ENCODE results near the gene DBR1.
A peak's percentile ranks its signal among the peaks of the same experiment; 100 is the strongest.
"Not testable (repeated sequence)": the region's sequence is repeated elsewhere in the genome, so short reads cannot be mapped to it uniquely, and the experiment has no call there.

DBR1 gene

GRCh38 chr3:138186221-138186620, 11.5 kb upstream of the DBR1 start:
- DNase-seq: no peak

- no peak for DNase-seq
These were observed 10.3 kb upstream of the DBR1 start for GRCh38 chr3:138184994-138185393.

GRCh38 chr3:138180375-138181029, 5.8 kb upstream of the DBR1 start:
- peak; percentile 12 for DNase-seq

GRCh38 chr3:138173769-138174420, 826 bp downstream of the DBR1 start:
- no peak for DNase-seq

GRCh38 chr3:138172625-138173024, 2.1 kb downstream of the DBR1 start:
- no peak for DNase-seq

- DNase-seq: no peak
These were observed 9.7 kb downstream of the DBR1 start for GRCh38 chr3:138165061-138165460.

- DNase-seq: no peak
These were observed 17.0 kb downstream of the DBR1 start for GRCh38 chr3:138157743-138158142.

- DNase-seq: no peak
These were observed 20.2 kb downstream of the DBR1 start for GRCh38 chr3:138154534-138154933.

- DNase-seq: no peak
These were observed 26.2 kb downstream of the DBR1 start for GRCh38 chr3:138148503-138148902.

GRCh38 chr3:138142181-138142580, 32.5 kb downstream of the DBR1 start:
- not testable (repeated sequence) for DNase-seq

GRCh38 chr3:138140940-138141339, 33.8 kb downstream of the DBR1 start:
- no peak for DNase-seq

- DNase-seq: no peak
These were observed 35.0 kb downstream of the DBR1 start for GRCh38 chr3:138139691-138140090.

GRCh38 chr3:138137861-138138260, 36.9 kb downstream of the DBR1 start:
- no peak for DNase-seq

GRCh38 chr3:138136201-138136600, 38.5 kb downstream of the DBR1 start:
- DNase-seq: no peak

GRCh38 chr3:138135833-138136194, 38.9 kb downstream of the DBR1 start:
- no peak for DNase-seq

- peak; percentile 21 for DNase-seq
These were observed 39.4 kb downstream of the DBR1 start for GRCh38 chr3:138135146-138135832.

GRCh38 chr3:138132239-138132638, 42.5 kb downstream of the DBR1 start, which contains the start of gene A4GNT:
Gene A4GNT (minus strand): TSS chr3:138132390. CDS start chr3:138131256, 1,134 bp downstream.
- DNase-seq: no peak

GRCh38 chr3:138127636-138128365, 46.9 kb downstream of the DBR1 start:
- no peak for DNase-seq

GRCh38 chr3:138125548-138126221, 49.0 kb downstream of the DBR1 start:
- DNase-seq: peak; percentile 23

GRCh38 chr3:138124706-138125355, 49.9 kb downstream of the DBR1 start:
- no peak for DNase-seq

- DNase-seq: no peak
These were observed 50.5 kb downstream of the DBR1 start for GRCh38 chr3:138124188-138124587.

- DNase-seq: no peak
These were observed 55.3 kb downstream of the DBR1 start for GRCh38 chr3:138119423-138119766.

Data from GDM1 (cell line).